ENCODE results near the gene IL23R.

Gene IL23R

GRCh38 chr1:67216401-67216800 is 50.1 kb downstream of the IL23R start:
- Histone ChIP-seq H3K4me2 (no peak overlapping the region), H3K27ac (no peak overlapping the region), H3K9ac (no peak overlapping the region), H3K4me3 (IDR thresholded peaks at IDR 0.05; ENCODE audit: insufficient read depth, low read depth, low read length) (no peak overlapping the region), H3K4me1 (ENCODE audit: low read depth, poor library complexity, severe bottlenecking) (peaks cover 8% of the 10 kb centered on the region), H3K36me3 (ENCODE audit: insufficient read depth) (no peaks in the 10 kb centered on the region), H2AFZ (ENCODE audit: low read depth) (no peak overlapping the region), H4K20me1 (ENCODE audit: insufficient read depth) (no peaks in the 10 kb centered on the region), H3K27me3 (ENCODE audit: insufficient read depth, low read depth) (no peaks in the 10 kb centered on the region), H3K79me2 (ENCODE audit: insufficient read depth, low read depth) (no peaks in the 10 kb centered on the region)
- no peak for TF ChIP-seq CTCF (conservative IDR thresholded peaks at IDR 0.05; ENCODE audit: low read depth, low read length)

- no peak overlapping the region for H3K4me3 ChIP-seq (IDR thresholded peaks at IDR 0.05; ENCODE audit: insufficient read depth, low read depth, low read length)
- no peaks in the 10 kb centered on the region for H4K20me1 ChIP-seq (ENCODE audit: insufficient read depth)
- no peaks in the 10 kb centered on the region for H3K36me3 ChIP-seq (ENCODE audit: insufficient read depth)
- no peak overlapping the region for H3K27ac ChIP-seq
- TF ChIP-seq CTCF (conservative IDR thresholded peaks at IDR 0.05; ENCODE audit: low read depth, low read length) = no peak
- peaks cover 8% of the 10 kb centered on the region for H3K4me1 ChIP-seq (ENCODE audit: low read depth, poor library complexity, severe bottlenecking)
- H2AFZ ChIP-seq (ENCODE audit: low read depth) = no peak overlapping the region
- H3K9ac ChIP-seq = no peak overlapping the region
- H3K4me2 ChIP-seq = no peak overlapping the region
- H3K27me3 ChIP-seq (ENCODE audit: insufficient read depth, low read depth) = no peaks in the 10 kb centered on the region
- no peaks in the 10 kb centered on the region for H3K79me2 ChIP-seq (ENCODE audit: insufficient read depth, low read depth)
Observed at GRCh38 chr1:67217417-67217816, 51.2 kb downstream of the IL23R start.

- H3K36me3 ChIP-seq (ENCODE audit: insufficient read depth) = no peaks in the 10 kb centered on the region
Observed at GRCh38 chr1:67217938-67218337, 51.7 kb downstream of the IL23R start.

GRCh38 chr1:67224856-67225255 is 58.6 kb downstream of the IL23R start:
- Histone ChIP-seq H3K36me3 (ENCODE audit: insufficient read depth) (no peaks in the 10 kb centered on the region), H3K9ac (no peak overlapping the region), H3K4me2 (no peak overlapping the region), H3K27me3 (ENCODE audit: insufficient read depth, low read depth) (no peaks in the 10 kb centered on the region), H3K4me1 (ENCODE audit: low read depth, poor library complexity, severe bottlenecking) (no peaks in the 10 kb centered on the region), H4K20me1 (ENCODE audit: insufficient read depth) (no peaks in the 10 kb centered on the region), H3K4me3 (IDR thresholded peaks at IDR 0.05; ENCODE audit: insufficient read depth, low read depth, low read length) (no peak overlapping the region), H3K27ac (no peak overlapping the region), H3K79me2 (ENCODE audit: insufficient read depth, low read depth) (no peaks in the 10 kb centered on the region), H2AFZ (ENCODE audit: low read depth) (no peak overlapping the region)
- TF ChIP-seq CTCF (conservative IDR thresholded peaks at IDR 0.05; ENCODE audit: low read depth, low read length) = no peak

More at GRCh38 chr1:67217938-67218337, 51.7 kb downstream of the IL23R start:
- Histone ChIP-seq H3K27me3 (ENCODE audit: insufficient read depth, low read depth) (no peaks in the 10 kb centered on the region), H3K4me2 (no peak overlapping the region), H3K79me2 (ENCODE audit: insufficient read depth, low read depth) (no peaks in the 10 kb centered on the region), H4K20me1 (ENCODE audit: insufficient read depth) (no peaks in the 10 kb centered on the region), H3K27ac (no peak overlapping the region), H3K4me1 (ENCODE audit: low read depth, poor library complexity, severe bottlenecking) (peaks cover 8% of the 10 kb centered on the region), H2AFZ (ENCODE audit: low read depth) (no peak overlapping the region), H3K4me3 (IDR thresholded peaks at IDR 0.05; ENCODE audit: insufficient read depth, low read depth, low read length) (no peak overlapping the region), H3K9ac (no peak overlapping the region)
- TF ChIP-seq CTCF (conservative IDR thresholded peaks at IDR 0.05; ENCODE audit: low read depth, low read length) = no peak

All from KMS-11 (cell line).